NK-92 (cell line): ENCODE results near the gene BNIP3.
"Not testable (repeated sequence)": the region's sequence is repeated elsewhere in the genome, so short reads cannot be mapped to it uniquely, and the experiment has no call there.

Experiments used
- DNase-seq: peaks from one replicate; lab custom pipeline; 2025; ENCODE audit not compliant: unreplicated experiment; lab: John Stamatoyannopoulos, UW

The BNIP3 gene

GRCh38 chr10:132002004-132002403, 20.3 kb upstream of the BNIP3 start:
- DNase-seq: no peak

GRCh38 chr10:132001238-132001972, 19.7 kb upstream of the BNIP3 start:
- no peak for DNase-seq

- no peak for DNase-seq
Measured at GRCh38 chr10:131998845-131999681, 17.3 kb upstream of the BNIP3 start.

DNA sequence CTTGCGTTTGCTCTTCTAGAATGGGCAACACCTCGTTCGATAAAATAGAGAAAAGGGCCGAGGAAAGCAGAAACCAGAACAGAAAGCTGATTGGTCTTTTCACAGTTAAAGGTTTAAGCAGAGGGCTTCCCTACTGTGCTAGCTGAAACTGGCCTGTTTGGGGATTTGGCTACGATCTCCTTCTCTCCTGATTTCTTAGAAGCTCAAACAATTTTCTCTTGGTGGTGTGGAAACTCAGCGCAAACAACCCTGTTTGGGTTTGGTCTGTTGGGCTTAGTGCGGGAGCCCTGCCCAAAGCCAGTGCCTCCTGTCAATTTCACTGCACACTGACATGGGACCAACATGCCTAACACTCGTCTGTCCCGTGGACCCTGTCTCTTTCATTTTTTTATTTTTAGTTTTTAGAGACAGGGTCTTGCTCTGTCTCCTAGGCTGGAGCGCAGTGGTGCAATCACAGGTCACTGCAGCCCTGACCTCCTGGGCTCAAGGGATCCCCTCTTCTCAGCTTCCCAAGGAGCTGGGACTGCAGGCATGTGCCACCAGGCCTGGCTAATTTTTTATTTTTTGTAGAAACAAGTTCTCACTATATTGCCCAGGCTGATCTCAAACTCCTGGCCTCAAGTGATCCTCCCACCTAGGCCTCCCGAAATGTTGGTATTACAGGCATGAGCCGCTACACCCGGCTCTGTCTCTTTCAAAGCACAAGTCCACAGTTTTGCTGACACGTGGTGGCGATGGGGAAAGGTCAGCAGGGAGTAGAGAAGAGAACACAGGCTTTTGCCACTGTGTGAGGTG, 16.5 kb upstream of the BNIP3 start:
- DNase-seq: no peak

DNA sequence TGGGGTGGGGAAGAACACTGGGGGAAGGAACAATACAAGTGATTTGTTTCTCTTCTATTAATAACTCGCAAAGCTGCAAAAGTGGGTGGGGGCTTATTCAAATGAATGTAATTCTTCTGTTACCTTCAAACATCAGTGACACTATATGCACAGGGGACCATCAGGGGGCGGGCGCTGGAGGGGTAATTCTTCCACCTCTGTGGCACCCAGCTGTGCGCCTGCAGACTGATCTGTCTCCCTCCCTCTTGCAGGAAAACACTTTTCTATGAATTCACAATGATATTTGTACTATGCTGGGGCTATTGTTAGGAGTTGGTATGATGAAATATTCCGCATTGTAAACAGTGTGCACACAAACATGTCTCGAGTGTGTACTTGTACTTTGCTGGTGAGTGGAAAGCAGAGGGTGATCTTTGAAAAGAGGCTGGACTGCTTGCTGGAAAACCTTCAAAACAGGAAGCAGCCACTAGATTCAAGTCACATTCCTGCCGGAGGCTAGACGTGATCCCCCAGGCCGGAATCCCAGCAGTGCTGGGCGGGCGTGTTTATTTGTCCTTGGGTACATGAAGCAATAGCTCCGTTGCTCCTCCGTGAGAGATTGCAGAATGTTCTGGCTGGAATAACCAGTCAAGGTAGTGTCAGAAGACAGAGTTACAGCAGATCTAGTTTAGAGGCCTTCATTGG, 15.8 kb upstream of the BNIP3 start:
- no peak for DNase-seq

- DNase-seq: no peak
Measured at GRCh38 chr10:131996466-131997365, 15.0 kb upstream of the BNIP3 start.

- no peak for DNase-seq
Measured at GRCh38 chr10:131994435-131994834, 12.7 kb upstream of the BNIP3 start.

DNA sequence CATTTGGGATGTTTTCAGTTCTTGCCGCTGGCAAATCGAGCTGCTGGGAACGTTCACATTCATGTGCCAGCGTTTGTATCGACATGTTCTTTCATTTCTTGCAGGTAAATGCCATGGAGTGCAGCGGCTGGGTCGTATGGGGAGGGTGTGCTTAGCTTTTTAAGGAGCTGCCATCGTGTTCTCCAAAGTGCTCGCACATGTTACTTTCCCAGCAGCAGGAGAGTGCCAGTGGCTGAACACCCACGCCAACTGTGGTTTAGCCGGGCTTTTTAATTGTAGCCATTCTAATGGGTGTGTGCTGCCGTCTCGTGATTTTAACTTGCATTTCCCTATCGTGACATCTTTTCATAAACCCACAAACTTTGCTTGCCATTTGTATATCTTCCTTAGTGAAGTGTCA, 11.6 kb upstream of the BNIP3 start:
- DNase-seq: no peak

GRCh38 chr10:131991726-131992125, 10.0 kb upstream of the BNIP3 start:
- no peak for DNase-seq

GRCh38 chr10:131987786-131988185, 6.1 kb upstream of the BNIP3 start:
- DNase-seq: not testable (repeated sequence)

DNA sequence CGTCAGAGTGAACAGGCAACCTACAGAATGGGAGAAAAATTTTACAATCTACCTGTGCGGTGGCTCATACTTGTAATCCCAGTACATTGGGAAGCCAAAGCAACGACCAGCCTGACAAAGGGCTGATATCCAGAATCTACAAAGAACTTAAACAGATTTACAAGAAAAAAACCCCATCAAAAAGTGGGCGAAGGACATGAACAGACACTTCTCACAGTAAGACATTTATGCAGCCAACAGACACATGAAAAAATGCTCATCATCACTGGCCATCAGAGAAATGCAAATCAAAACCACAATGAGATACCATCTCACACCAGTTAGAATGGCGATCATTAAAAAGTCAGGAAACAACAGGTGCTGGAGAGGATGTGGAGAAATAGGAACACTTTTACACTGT, 5.6 kb upstream of the BNIP3 start:
- DNase-seq: not testable (repeated sequence)

GRCh38 chr10:131986851-131987250, 5.1 kb upstream of the BNIP3 start:
- not testable (repeated sequence) for DNase-seq

DNA sequence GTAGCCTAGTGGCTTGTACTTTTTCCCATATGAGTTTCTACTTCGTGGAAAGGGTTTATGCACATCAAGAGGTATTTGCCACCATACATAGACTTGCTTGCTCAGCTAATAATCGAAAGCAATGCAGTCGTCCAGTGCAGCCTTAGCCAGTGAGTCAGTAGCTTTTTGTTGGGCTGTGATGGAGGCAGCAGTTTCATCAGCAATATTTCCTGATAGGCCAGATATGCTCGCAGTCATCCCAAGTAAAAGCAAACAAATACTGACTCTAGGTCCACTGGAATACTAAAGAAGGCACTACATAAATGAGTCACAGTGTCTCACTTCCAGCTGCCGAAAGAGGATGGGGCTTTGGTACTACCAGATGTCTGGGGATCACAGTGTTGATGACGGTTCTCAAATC, 2.1 kb upstream of the BNIP3 start:
- DNase-seq: no peak

GRCh38 chr10:131982796-131983195, 1.1 kb upstream of the BNIP3 start:
- DNase-seq: no peak

DNA sequence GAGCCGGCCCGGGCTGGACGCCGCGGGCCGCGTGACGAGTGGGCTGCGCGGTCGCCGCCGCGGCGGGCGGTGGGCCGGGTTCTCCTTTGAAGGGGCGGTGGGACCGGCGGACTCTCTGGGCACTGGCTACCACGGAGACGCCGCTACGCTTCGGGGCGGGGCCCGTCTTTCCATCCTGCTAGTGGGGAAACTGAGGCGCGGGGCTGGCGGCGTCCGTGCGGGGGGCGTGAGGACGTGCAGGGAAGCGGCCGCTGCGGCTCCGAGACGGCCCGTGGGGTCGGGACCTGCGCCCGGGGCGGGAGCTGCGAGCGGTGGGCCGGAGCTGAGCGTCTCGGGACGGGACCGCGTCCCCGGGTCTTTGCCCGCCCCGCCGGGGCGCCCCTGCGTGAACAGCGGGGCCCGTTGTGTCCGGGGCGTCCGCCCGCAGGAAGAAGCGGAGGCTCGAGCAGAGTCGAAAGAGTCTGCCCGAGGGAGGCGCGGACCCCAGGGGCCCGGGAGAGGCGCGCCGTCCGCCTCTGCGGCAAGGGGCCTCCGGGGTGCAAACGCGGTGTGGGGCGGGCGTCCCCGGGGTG, 548 bp upstream of the BNIP3 start:
- no peak for DNase-seq

GRCh38 chr10:131980761-131981428, 828 bp downstream of the BNIP3 start:
- DNase-seq: no peak

GRCh38 chr10:131980321-131980720, 1.4 kb downstream of the BNIP3 start:
- DNase-seq: no peak

- no peak for DNase-seq
Measured at GRCh38 chr10:131979821-131980270, 1.9 kb downstream of the BNIP3 start.

- DNase-seq: no peak
Measured at GRCh38 chr10:131979336-131979735, 2.4 kb downstream of the BNIP3 start.
